B cell (primary cell): ENCODE data around the gene ZNF407. TPM values are rescaled to one million over a fixed set of nuclear protein-coding genes. Genes with fewer than 3 reads are reported as not detected.

Experiments used
- ATAC-seq: fragments of 200-7000 bp; cut with Tn5 transposase; one replicate; pipeline ENCODE4 v1.10.0; 2021; ENCODE audit warnings: low read depth, mild to moderate bottlenecking, moderate number of reproducible peaks, moderate library complexity
- CTCF ChIA-PET: fragments of 350-600 bp; sonication (Branson Sonifier 250); formaldehyde crosslinking; loops from one replicate; lab custom pipeline; 2021; ENCODE audit warnings: antibody characterized with exemption, inconsistent platforms; lab: Charles Lee
- POLR2A ChIA-PET: fragments of 350-600 bp; sonication (Branson Sonifier 250); formaldehyde crosslinking; loops from one replicate; lab custom pipeline; 2021; ENCODE audit warnings: antibody characterized with exemption; lab: Charles Lee
- DNase-seq: peaks from one replicate; pipeline ENCODE4 v3.0.0; 2013
- H2AFZ ChIP-seq: 2 replicates; pipeline ENCODE4 v1.6.1; 2012; ENCODE audit warnings: mild to moderate bottlenecking, low read depth, low read length; ENCODE audit not compliant: insufficient read depth, poor library complexity, severe bottlenecking
- H3K27ac ChIP-seq, 2 donors: 1 replicate in 1 of 2; 2 replicates in 1 of 2; pipeline ENCODE4 v1.5.1; 2012 to 2013; ENCODE audit warnings: low read length in 2 of 2, mild to moderate bottlenecking in 2 of 2, moderate library complexity in 1 of 2
- H3K27me3 ChIP-seq, 4 experiments: fragments of 200-600 bp in 1 of 4; sonication (generic) in 1 of 4; replicated peaks in 1 of 4; 1 replicate in 2 of 4; 2 replicates in 2 of 4; pipeline versions ENCODE4 v1.6.1 to v1.7.0; 2013 to 2016; ENCODE audit warnings: low read length in 3 of 4, mild to moderate bottlenecking in 2 of 4, mixed read lengths in 1 of 4, moderate library complexity in 1 of 4; ENCODE audit not compliant: insufficient read depth in 4 of 4, control insufficient read depth in 3 of 4; ENCODE audit errors: control extremely low read depth in 1 of 4
- H3K36me3 ChIP-seq, 2 experiments: replicated peaks in 1 of 2; 1 replicate in 1 of 2; 2 replicates in 1 of 2; pipeline versions ENCODE4 v1.6.1 to v1.7.1; 2013; ENCODE audit warnings: low read length in 1 of 2; ENCODE audit not compliant: insufficient read depth in 2 of 2, control insufficient read depth in 1 of 2; ENCODE audit errors: control extremely low read depth in 1 of 2, extremely low read depth in 1 of 2
- H3K4me1 ChIP-seq, 2 donors: fragments of 200-600 bp in 1 of 2; sonication (generic) in 1 of 2; 1 replicate in 1 of 2; 2 replicates in 1 of 2; pipeline versions ENCODE4 v1.5.1 to v1.6.1; 2013 to 2017; ENCODE audit warnings: low read length in 2 of 2; ENCODE audit not compliant: control insufficient read depth in 2 of 2, insufficient read depth in 2 of 2
- H3K4me2 ChIP-seq: replicated peaks from 2 replicates; pipeline ENCODE3; 2012; ENCODE audit warnings: mild to moderate bottlenecking, low read depth, low read length; ENCODE audit not compliant: poor library complexity, severe bottlenecking
- H3K4me3 ChIP-seq, 5 experiments: fragments of 200-600 bp in 1 of 5; sonication (generic) in 1 of 5; 1 replicate in 3 of 5; 2 replicates in 2 of 5; pipeline versions ENCODE4 v1.5.1 to v1.7.0; 2011 to 2016; ENCODE audit warnings: low read length in 4 of 5, mild to moderate bottlenecking in 4 of 5, low read depth in 2 of 5, control low read depth in 1 of 5, moderate library complexity in 1 of 5; ENCODE audit not compliant: insufficient read depth in 1 of 5; ENCODE audit errors: control extremely low read depth in 1 of 5, extremely low read depth in 1 of 5
- H3K79me2 ChIP-seq: fragments of 200-600 bp; sonication (generic); one replicate; pipeline ENCODE4 v1.6.0; 2016; ENCODE audit warnings: low read length; ENCODE audit not compliant: control insufficient read depth, insufficient read depth
- H3K9ac ChIP-seq: fragments of 200-600 bp; sonication (generic); 2 replicates; pipeline ENCODE4 v1.6.1; 2017; ENCODE audit warnings: mild to moderate bottlenecking, low read length, moderate library complexity
- H3K9me3 ChIP-seq, 3 donors: one replicate each; pipeline versions ENCODE4 v1.6.1 to v1.7.1; 2013; ENCODE audit warnings: low read length in 2 of 3; ENCODE audit not compliant: control insufficient read depth in 2 of 3, insufficient read depth in 1 of 3; ENCODE audit errors: control extremely low read depth in 1 of 3
- H4K20me1 ChIP-seq: 2 replicates; pipeline ENCODE4 v1.6.0; 2012; ENCODE audit warnings: mild to moderate bottlenecking, low read length; ENCODE audit not compliant: insufficient read depth, control insufficient read depth, poor library complexity, severe bottlenecking
- H3K27ac Mint-ChIP-seq: one replicate; pipeline ENCODE4 v1.8.0; 2021; ENCODE audit warnings: mixed read lengths
- H3K27me3 Mint-ChIP-seq: one replicate; pipeline ENCODE4 v1.8.0; 2021; ENCODE audit warnings: mixed read lengths
- H3K4me1 Mint-ChIP-seq: one replicate; pipeline ENCODE4 v1.8.0; 2021; ENCODE audit warnings: mixed read lengths
- H3K4me3 Mint-ChIP-seq: one replicate; pipeline ENCODE4 v1.8.0; 2021; ENCODE audit warnings: mixed read lengths
- H3K9me3 Mint-ChIP-seq: one replicate; pipeline ENCODE4 v1.8.0; 2022; ENCODE audit warnings: mixed read lengths; ENCODE audit not compliant: insufficient read depth
- EZH2 ChIP-seq: IDR thresholded peaks from 2 replicates; pipeline ENCODE4 v1.6.1; 2012; ENCODE audit warnings: borderline replicate concordance, low read depth, mild to moderate bottlenecking, moderate library complexity, low read length; ENCODE audit not compliant: insufficient read depth, poor library complexity, severe bottlenecking
- WGBS: methylation state at CpG from one replicate; pipeline ENCODE4 v1.1.5; 2013; ENCODE audit warnings: missing lambda C conversion rate; ENCODE audit not compliant: insufficient coverage; 5-methylcytosine and 5-hydroxymethylcytosine counted together
- intact Hi-C: fragments of 100-400 bp; cut with micrococcal nuclease; formaldehyde crosslinking; loops from one replicate; pipeline ENCODE4 v1.10.0; 2022
- polyA plus RNA-seq: library from polyadenylated mRNA; depleted of rRNA; stranded (reverse); fragments of >200 nt; gene quantifications from 2 replicates; pipeline ENCODE4 v1.2.3, GENCODE V29; 2012
- total RNA-seq, 2 donors: library from RNA; stranded (reverse); fragments of 120-200 nt in 1 of 2; gene quantifications; 1 replicate in 1 of 2; 2 replicates in 1 of 2; pipeline versions ENCODE4 v1.2.3 to v1.2.4, GENCODE V29; 2013 to 2022
- TF ChIP-seq, protein P1 (sequence below): fragments of 200-600 bp; IDR thresholded peaks from one replicate; pipeline ENCODE4 v1.8.0; 2022; ENCODE audit warnings: antibody characterized with exemption, mild to moderate bottlenecking

ZNF407 gene
- total and polyA plus RNA-seq, 2 donors (not counting 1 experiment from before 2014, with no cell fraction given) = 4.5 to 37.1 TPM

DNA sequence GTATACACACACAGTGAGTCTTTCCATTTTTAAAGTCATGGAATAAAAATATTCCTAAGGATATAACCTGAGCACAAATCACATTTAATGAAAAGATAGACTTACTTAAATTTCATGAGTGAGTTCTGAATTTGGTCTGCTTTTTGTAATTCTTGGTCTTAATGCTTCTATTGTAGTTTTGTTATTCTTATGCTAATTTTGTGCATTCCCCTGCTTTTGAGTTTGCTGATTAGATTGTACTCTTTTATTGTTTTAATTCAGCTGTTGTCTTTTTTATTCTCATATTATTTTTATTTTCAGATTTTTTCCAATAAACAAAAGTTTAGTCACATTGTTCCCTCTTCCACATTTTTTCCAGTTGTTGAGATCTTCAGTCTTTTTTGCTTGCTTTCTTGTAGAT, 202.4 kb downstream of the ZNF407 start:
- Histone ChIP-seq H2AFZ (no peak overlapping the region), H3K9ac (no peak overlapping the region), H3K79me2 (no peaks in the 10 kb centered on the region), H3K27me3 (no peaks in the 10 kb centered on the region), H3K4me3 (no peak overlapping the region), H4K20me1 (no peaks in the 10 kb centered on the region), H3K4me2 (no peak overlapping the region), H3K9me3 (no peaks in the 10 kb centered on the region), H3K27ac (no peak overlapping the region), H3K4me1 (peaks cover 0 to 4% of the 10 kb centered on the region in 2 donors), H3K36me3 (no peaks in the 10 kb centered on the region)
- Mint-ChIP-seq H3K9me3 (no peaks in the 10 kb centered on the region), H3K27ac (no peak overlapping the region), H3K27me3 (no peaks in the 10 kb centered on the region), H3K4me3 (no peak overlapping the region), H3K4me1 (peaks cover 23% of the 10 kb centered on the region)
- intact Hi-C loops = no loop called here
- CTCF ChIA-PET = no interaction called here
- POLR2A ChIA-PET = no interaction called here
- TF ChIP-seq EZH2 = no peak
- TF ChIP-seq, protein P1, sequence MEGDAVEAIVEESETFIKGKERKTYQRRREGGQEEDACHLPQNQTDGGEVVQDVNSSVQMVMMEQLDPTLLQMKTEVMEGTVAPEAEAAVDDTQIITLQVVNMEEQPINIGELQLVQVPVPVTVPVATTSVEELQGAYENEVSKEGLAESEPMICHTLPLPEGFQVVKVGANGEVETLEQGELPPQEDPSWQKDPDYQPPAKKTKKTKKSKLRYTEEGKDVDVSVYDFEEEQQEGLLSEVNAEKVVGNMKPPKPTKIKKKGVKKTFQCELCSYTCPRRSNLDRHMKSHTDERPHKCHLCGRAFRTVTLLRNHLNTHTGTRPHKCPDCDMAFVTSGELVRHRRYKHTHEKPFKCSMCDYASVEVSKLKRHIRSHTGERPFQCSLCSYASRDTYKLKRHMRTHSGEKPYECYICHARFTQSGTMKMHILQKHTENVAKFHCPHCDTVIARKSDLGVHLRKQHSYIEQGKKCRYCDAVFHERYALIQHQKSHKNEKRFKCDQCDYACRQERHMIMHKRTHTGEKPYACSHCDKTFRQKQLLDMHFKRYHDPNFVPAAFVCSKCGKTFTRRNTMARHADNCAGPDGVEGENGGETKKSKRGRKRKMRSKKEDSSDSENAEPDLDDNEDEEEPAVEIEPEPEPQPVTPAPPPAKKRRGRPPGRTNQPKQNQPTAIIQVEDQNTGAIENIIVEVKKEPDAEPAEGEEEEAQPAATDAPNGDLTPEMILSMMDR = no peak
- ATAC-seq (no peak), DNase-seq (no peak)

DNA sequence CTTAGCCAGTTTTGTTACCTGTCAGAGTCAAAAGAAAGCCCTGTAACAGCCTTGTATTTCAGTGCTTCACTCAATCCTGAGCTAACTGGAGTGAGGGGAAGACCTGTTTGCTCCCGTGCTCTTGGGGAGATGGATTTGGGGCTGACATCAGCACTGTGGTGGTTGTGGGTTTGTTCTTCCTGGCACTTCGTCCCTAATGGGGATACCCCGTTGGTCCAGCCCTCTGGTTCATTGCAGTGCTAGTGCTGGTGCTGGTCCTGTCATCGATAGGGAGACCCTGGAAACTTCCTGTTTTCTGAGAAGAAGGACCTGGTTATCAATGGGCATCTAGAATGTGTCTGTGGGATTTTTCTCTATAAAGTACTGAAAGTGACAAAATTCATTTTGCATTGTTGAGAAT, 205.4 kb downstream of the ZNF407 start:
- no peak overlapping the region for H3K27ac ChIP-seq
- no peak overlapping the region for H3K4me3 ChIP-seq
- H3K4me2 ChIP-seq = no peak overlapping the region
- Mint-ChIP-seq H3K27me3 (no peaks in the 10 kb centered on the region), H3K9me3 (no peaks in the 10 kb centered on the region), H3K4me1 (peaks cover 17% of the 10 kb centered on the region), H3K4me3 (no peak overlapping the region), H3K27ac (no peak overlapping the region)
- no peak overlapping the region for H2AFZ ChIP-seq
- intact Hi-C loops = no loop called here
- ChIA-PET POLR2A (no interaction called here), CTCF (no interaction called here)
- no peaks in the 10 kb centered on the region for H3K79me2 ChIP-seq
- no peaks in the 10 kb centered on the region for H4K20me1 ChIP-seq
- DNase-seq (no peak), ATAC-seq (no peak)
- H3K36me3 ChIP-seq = no peaks in the 10 kb centered on the region
- H3K4me1 ChIP-seq = peaks cover 8 to 13% of the 10 kb centered on the region in 2 donors
- H3K27me3 ChIP-seq = no peaks in the 10 kb centered on the region
- 88% methylated on average over 4 of the region's 4 CpGs for WGBS
- H3K9me3 ChIP-seq = no peaks in the 10 kb centered on the region
- TF ChIP-seq, protein P1 = no peak
- no peak for TF ChIP-seq EZH2
- H3K9ac ChIP-seq = no peak overlapping the region
